Measurements from ENCODE around the gene AICDA. TPM values are rescaled to one million over a fixed set of nuclear protein-coding genes. Genes with fewer than 3 reads are reported as not detected.

The AICDA gene
- total and polyA plus RNA-seq, 2 of the 13 experiments (the other 11 are each of a cell fraction or from before 2014, with no cell fraction given): not detected

GRCh38 chr12:8581098-8581784 lies 31.4 kb downstream of the AICDA start (continued):
- TF ChIP-seq ZNF142 (CRISPR knock-in tag; IDR thresholded peaks at IDR 0.05): no peak
- no peak for TF ChIP-seq PRMT3 (CRISPR knock-in tag; IDR thresholded peaks at IDR 0.05; ENCODE audit: borderline replicate concordance, low read depth)
- no peak for TF ChIP-seq ATM (IDR thresholded peaks at IDR 0.05; ENCODE audit: borderline replicate concordance)

GRCh38 chr12:8577879-8578278 lies 34.8 kb downstream of the AICDA start:
- no peaks in the 10 kb centered on the region for H3K79me2 ChIP-seq (ENCODE audit: insufficient read depth, low read length)
- no peaks in the 10 kb centered on the region for H3K36me3 ChIP-seq (replicated peaks in 1 of 2; ENCODE audit: control insufficient read depth in 1 of 2, insufficient read depth in 2 of 2, low read length in 2 of 2)
- no peaks in the 10 kb centered on the region for H3K4me1 ChIP-seq (ENCODE audit: insufficient read depth, low read length)
- no peaks in the 10 kb centered on the region for H3K9me3 ChIP-seq (ENCODE audit: low read length)
- H3K4me2 ChIP-seq (ENCODE audit: low read depth, low read length): no peak overlapping the region
- CTCF ChIA-PET (ENCODE audit: low intra/inter-chr PET ratio, low total read pairs): no interaction called here
- H3K9ac ChIP-seq (ENCODE audit: insufficient read depth, low read depth, low read length): no peak overlapping the region
- no TSS peak for BruUV-seq (replicated peaks)
- FAIRE-seq (no peak), ATAC-seq (no peak), DNase-seq (ENCODE audit: low spot score) (no peak)
- in situ Hi-C loops (cut with HindIII; ENCODE audit: extremely low pct_ligation_motif_present, low pct_unique_long_range_greater_than_20kb) (no loop called here), intact Hi-C loops (cut with micrococcal nuclease; ENCODE audit: unreplicated experiment) (no loop called here)
- 47% methylated on average over 3 of the region's 3 CpGs for WGBS (ENCODE audit: low lambda C conversion rate)
- no peaks in the 10 kb centered on the region; a peak in 1 of 5 replicates for H3K27me3 ChIP-seq (ENCODE audit: control insufficient read depth in 1 of 2, insufficient read depth in 2 of 2, low read length in 2 of 2)
- POLR2A ChIA-PET: no interaction called here
- no peak overlapping the region for H3K27ac ChIP-seq (ENCODE audit: extremely low read length, insufficient read depth, low read length)
- H3K4me3 ChIP-seq (replicated peaks in 1 of 3; ENCODE audit: insufficient read depth in 1 of 3, low read depth in 2 of 3, low read length in 3 of 3): no peak overlapping the region
- H2AFZ ChIP-seq (ENCODE audit: low read length): no peak overlapping the region
- no peaks in the 10 kb centered on the region for H4K20me1 ChIP-seq (ENCODE audit: insufficient read depth, low read length)
- TF ChIP-seq MNT (IDR thresholded peaks at IDR 0.05) (no peak), GPBP1L1 (CRISPR knock-in tag; IDR thresholded peaks at IDR 0.05) (no peak), ZNF576 (CRISPR knock-in tag; IDR thresholded peaks at IDR 0.05) (no peak), GABPB1 (CRISPR knock-in tag; IDR thresholded peaks at IDR 0.05) (no peak), SP4 (CRISPR knock-in tag; IDR thresholded peaks at IDR 0.05) (no peak), ZNF232 (CRISPR knock-in tag; IDR thresholded peaks at IDR 0.05; ENCODE audit: borderline replicate concordance) (no peak), PCBP1 (IDR thresholded peaks at IDR 0.05; ENCODE audit: borderline replicate concordance, low read depth, low read length) (no peak), REL (CRISPR knock-in tag; conservative IDR thresholded peaks at IDR 0.05) (no peak), ZNF788 (CRISPR knock-in tag; IDR thresholded peaks at IDR 0.05; ENCODE audit: borderline replicate concordance) (no peak), ZNF543 (CRISPR knock-in tag; IDR thresholded peaks at IDR 0.05) (no peak), FOXJ3 (CRISPR knock-in tag; IDR thresholded peaks at IDR 0.05; ENCODE audit: borderline replicate concordance) (no peak)
